GM23248 (cell line): ENCODE measurements around the gene IGLON5. TPM values are rescaled to one million over a fixed set of nuclear protein-coding genes. Genes with fewer than 3 reads are reported as not detected.

ENCODE experiments used
- DNase-seq: peaks from one replicate; pipeline ENCODE4 v3.0.0-alpha.2; 2015
- H2AFZ ChIP-seq: fragments of 200-600 bp; sonication (generic); 2 replicates; pipeline ENCODE4 v1.6.1; 2016; ENCODE audit warnings: antibody characterized with exemption
- H3F3A ChIP-seq: fragments of 200-600 bp; sonication (generic); 2 replicates; pipeline ENCODE4 v1.6.1; 2016; ENCODE audit warnings: mild to moderate bottlenecking, antibody characterized with exemption, mixed run types; ENCODE audit not compliant: insufficient read depth
- H3K27ac ChIP-seq: fragments of 200-600 bp; sonication (generic); 2 replicates; pipeline ENCODE4 v1.5.1; 2016; ENCODE audit warnings: mild to moderate bottlenecking
- H3K27me3 ChIP-seq: fragments of 200-600 bp; sonication (generic); replicated peaks from 2 replicates; pipeline ENCODE4 v1.6.1; 2016; ENCODE audit warnings: mild to moderate bottlenecking; ENCODE audit not compliant: insufficient read depth
- H3K36me3 ChIP-seq: fragments of 200-600 bp; sonication (generic); 2 replicates; pipeline ENCODE4 v1.6.1; 2016; ENCODE audit warnings: low read depth, mild to moderate bottlenecking
- H3K4me1 ChIP-seq: fragments of 200-600 bp; sonication (generic); 2 replicates; pipeline ENCODE4 v1.6.1; 2016; ENCODE audit warnings: mild to moderate bottlenecking; ENCODE audit not compliant: insufficient read depth
- H3K4me2 ChIP-seq: fragments of 200-600 bp; sonication (generic); one replicate; pipeline ENCODE4 v1.6.1; 2016; ENCODE audit warnings: mild to moderate bottlenecking; ENCODE audit not compliant: unreplicated experiment
- H3K4me3 ChIP-seq: fragments of 200-600 bp; sonication (generic); 2 replicates; pipeline ENCODE4 v1.5.1; 2016; ENCODE audit warnings: mild to moderate bottlenecking
- H3K79me2 ChIP-seq: fragments of 200-600 bp; sonication (generic); 2 replicates; pipeline ENCODE4 v1.6.1; 2016; ENCODE audit warnings: mild to moderate bottlenecking; ENCODE audit not compliant: insufficient read depth
- H3K9ac ChIP-seq: fragments of 200-600 bp; sonication (generic); 2 replicates; pipeline ENCODE4 v1.6.1; 2016; ENCODE audit warnings: mild to moderate bottlenecking
- H3K9me2 ChIP-seq: fragments of 200-600 bp; sonication (generic); 2 replicates; pipeline ENCODE4 v1.6.1; 2016; ENCODE audit warnings: mixed run types, mild to moderate bottlenecking, moderate library complexity; ENCODE audit not compliant: insufficient read depth
- H3K9me3 ChIP-seq: fragments of 200-600 bp; sonication (generic); one replicate; pipeline ENCODE4 v1.6.1; 2017; ENCODE audit warnings: low read depth
- H4K20me1 ChIP-seq: fragments of 200-600 bp; sonication (generic); 2 replicates; pipeline ENCODE4 v1.6.0; 2016; ENCODE audit not compliant: insufficient read depth
- EZH2 ChIP-seq: fragments of 200-600 bp; sonication (generic); IDR thresholded peaks from 2 replicates; pipeline ENCODE4 v1.6.1; 2018; ENCODE audit warnings: antibody characterized with exemption, mild to moderate bottlenecking; ENCODE audit not compliant: insufficient read depth, poor library complexity, severe bottlenecking
- EZH2phosphoT487 ChIP-seq: fragments of 200-600 bp; sonication (generic); IDR thresholded peaks from 2 replicates; pipeline ENCODE4 v1.6.1; 2018; ENCODE audit warnings: antibody characterized with exemption, moderate library complexity, mild to moderate bottlenecking, low read depth; ENCODE audit not compliant: insufficient read depth
- WGBS, 2 experiments: methylation state at CpG; one replicate each; pipeline ENCODE4 v1.1.6; 2015 to 2017; ENCODE audit warnings: low lambda C conversion rate in 2 of 2, low coverage in 1 of 2; ENCODE audit errors: missing lambda C conversion rate in 2 of 2; 5-methylcytosine and 5-hydroxymethylcytosine counted together
- in situ Hi-C: fragments of 300-500 bp; cut with MboI; formaldehyde crosslinking; loops from 2 replicates; pipeline ENCODE4 v1.15.0; 2020
- polyA plus RNA-seq: library from polyadenylated mRNA; unstranded; fragments of >200 nt; fragmentation: Nextera tagmentation; extraction: Ambion mirVana; gene quantifications from 2 replicates; pipeline ENCODE4 v1.2.1, GENCODE V29; 2016
- total RNA-seq: library from RNA; depleted of rRNA; stranded (reverse); fragments of >200 nt; shearing (Covaris generic); gene quantifications from 2 replicates; pipeline ENCODE4 v1.2.3, GENCODE V29; 2014

IGLON5 gene
- total and polyA plus RNA-seq, 2 experiments from 2014 or later: not detected

- in situ Hi-C loops: no loop called here
- H3K27ac ChIP-seq: no peak overlapping the region
- 30 to 32% methylated on average over 12 of the region's 12 CpGs for WGBS, 2 experiments
Observed at GRCh38 chr19:51294977-51295375, 16.5 kb upstream of the IGLON5 start.

GRCh38 chr19:51295382-51296126 lies 15.9 kb upstream of the IGLON5 start:
- TF ChIP-seq EZH2: no peak
- no peak for TF ChIP-seq EZH2phosphoT487
- no peak overlapping the region for H3K27ac ChIP-seq
- 21 to 26% methylated on average over 12 to 15 of the region's 15 CpGs for WGBS, 2 experiments
- no peaks in the 10 kb centered on the region for H3F3A ChIP-seq
- no peaks in the 10 kb centered on the region; the same call in 1 of the 2 replicates for H3K27me3 ChIP-seq
- no peak overlapping the region for H3K4me2 ChIP-seq
- H3K9me2 ChIP-seq: no peaks in the 10 kb centered on the region
- no peaks in the 10 kb centered on the region for H3K36me3 ChIP-seq
- in situ Hi-C loops: no loop called here
- H4K20me1 ChIP-seq: no peaks in the 10 kb centered on the region
- H3K9ac ChIP-seq: no peak overlapping the region
- no peaks in the 10 kb centered on the region for H3K79me2 ChIP-seq
- no peaks in the 10 kb centered on the region for H3K9me3 ChIP-seq
- H3K4me1 ChIP-seq: no peaks in the 10 kb centered on the region
- no peak overlapping the region for H2AFZ ChIP-seq
- DNase-seq: no peak
- H3K4me3 ChIP-seq: no peak overlapping the region

More at GRCh38 chr19:51294977-51295375, 16.5 kb upstream of the IGLON5 start:
- no peak overlapping the region for H3K9ac ChIP-seq
- H3K36me3 ChIP-seq: no peaks in the 10 kb centered on the region
- H3K27me3 ChIP-seq: no peaks in the 10 kb centered on the region; the same call in 1 of the 2 replicates
- H3K9me2 ChIP-seq: no peaks in the 10 kb centered on the region
- DNase-seq: no peak
- H3K9me3 ChIP-seq: no peaks in the 10 kb centered on the region
- H3K79me2 ChIP-seq: no peaks in the 10 kb centered on the region
- H3K4me1 ChIP-seq: no peaks in the 10 kb centered on the region
- H2AFZ ChIP-seq: no peak overlapping the region
- H3F3A ChIP-seq: no peaks in the 10 kb centered on the region
- H3K4me2 ChIP-seq: no peak overlapping the region
- H4K20me1 ChIP-seq: no peaks in the 10 kb centered on the region
- H3K4me3 ChIP-seq: no peak overlapping the region
- no peak for TF ChIP-seq EZH2phosphoT487
- no peak for TF ChIP-seq EZH2

GRCh38 chr19:51296336-51297093 lies 14.9 kb upstream of the IGLON5 start:
- H3F3A ChIP-seq: no peaks in the 10 kb centered on the region
- no peak overlapping the region for H3K4me3 ChIP-seq
- no peak for DNase-seq
- no peaks in the 10 kb centered on the region for H3K79me2 ChIP-seq
- H3K9me2 ChIP-seq: no peaks in the 10 kb centered on the region
- H4K20me1 ChIP-seq: no peaks in the 10 kb centered on the region
- no peaks in the 10 kb centered on the region; the same call in 1 of the 2 replicates for H3K27me3 ChIP-seq
- no peaks in the 10 kb centered on the region for H3K9me3 ChIP-seq
- no peak overlapping the region for H2AFZ ChIP-seq
- no peak for TF ChIP-seq EZH2phosphoT487
- TF ChIP-seq EZH2: no peak
- no peaks in the 10 kb centered on the region for H3K4me1 ChIP-seq
- 24 to 25% methylated on average over 9 of the region's 9 CpGs for whole genome bisulfite sequencing, 2 experiments
- no peak overlapping the region for H3K9ac ChIP-seq
- in situ Hi-C loops: no loop called here
- H3K27ac ChIP-seq: no peak overlapping the region
- H3K4me2 ChIP-seq: no peak overlapping the region
- no peaks in the 10 kb centered on the region for H3K36me3 ChIP-seq

- in situ Hi-C loops: no loop called here
- no peak overlapping the region for H3K27ac ChIP-seq
- H3K4me2 ChIP-seq: no peak overlapping the region
- H3K9me3 ChIP-seq: no peaks in the 10 kb centered on the region
- H3K4me1 ChIP-seq: no peaks in the 10 kb centered on the region
- H3K79me2 ChIP-seq: no peaks in the 10 kb centered on the region
- no peak for DNase-seq
- no peak overlapping the region for H3K9ac ChIP-seq
- H3K4me3 ChIP-seq: no peak overlapping the region
- no peak for TF ChIP-seq EZH2phosphoT487
- no peak for TF ChIP-seq EZH2
- no peaks in the 10 kb centered on the region for H3K9me2 ChIP-seq
- H3F3A ChIP-seq: no peaks in the 10 kb centered on the region
- no peak overlapping the region for H2AFZ ChIP-seq
- H3K36me3 ChIP-seq: no peaks in the 10 kb centered on the region
- H3K27me3 ChIP-seq: no peaks in the 10 kb centered on the region; the same call in 1 of the 2 replicates
- no peaks in the 10 kb centered on the region for H4K20me1 ChIP-seq
- 24% methylated on average over 5 of the region's 5 CpGs for WGBS, 2 experiments
Observed at GRCh38 chr19:51297406-51297805, 14.0 kb upstream of the IGLON5 start.
